Mucosa of rectum (tissue), 2 donors: ENCODE results near the gene PRSS58.

Experiments used
- H3K27ac ChIP-seq, 2 donors: one replicate each; pipeline ENCODE4 v1.7.0; 2013; ENCODE audit warnings: inconsistent platforms in 2 of 2, low read depth in 2 of 2, low read length in 2 of 2
- H3K27me3 ChIP-seq, 2 donors: one replicate each; pipeline ENCODE4 v1.7.0; 2013; ENCODE audit warnings: low read length in 2 of 2; ENCODE audit not compliant: control insufficient read depth in 2 of 2, insufficient read depth in 2 of 2
- H3K36me3 ChIP-seq, 2 donors: one replicate each; pipeline ENCODE4 v1.7.0; 2013; ENCODE audit warnings: low read length in 2 of 2; ENCODE audit not compliant: control insufficient read depth in 2 of 2, insufficient read depth in 2 of 2
- H3K4me1 ChIP-seq, 2 donors: one replicate each; pipeline ENCODE4 v1.7.0; 2013; ENCODE audit warnings: low read length in 2 of 2, mild to moderate bottlenecking in 1 of 2; ENCODE audit not compliant: control insufficient read depth in 2 of 2, insufficient read depth in 2 of 2
- H3K4me3 ChIP-seq, 2 donors: one replicate each; pipeline ENCODE4 v1.7.0; 2013; ENCODE audit warnings: low read length in 2 of 2
- H3K9ac ChIP-seq, 2 donors: one replicate each; pipeline ENCODE4 v1.7.0; 2013; ENCODE audit warnings: low read length in 2 of 2, low read depth in 1 of 2, mild to moderate bottlenecking in 1 of 2
- H3K9me3 ChIP-seq, 2 donors: one replicate each; pipeline ENCODE4 v1.7.0; 2013; ENCODE audit warnings: low read length in 2 of 2; ENCODE audit not compliant: control insufficient read depth in 2 of 2
- donor health status: healthy.
- donor health status: Normal muscosa, but diverticular disease.

PRSS58 gene

GRCh38 chr7:142279601-142280000, 21.7 kb upstream of the PRSS58 start:
- Histone ChIP-seq H3K4me3 (no peak overlapping the region), H3K9me3 (no peaks in the 10 kb centered on the region), H3K27ac (no peak overlapping the region), H3K9ac (no peak overlapping the region), H3K27me3 (no peaks in the 10 kb centered on the region), H3K36me3 (no peaks in the 10 kb centered on the region), H3K4me1 (no peaks in the 10 kb centered on the region)

GRCh38 chr7:142275028-142275427, 17.2 kb upstream of the PRSS58 start:
- Histone ChIP-seq H3K9ac (no peak overlapping the region), H3K4me1 (no peaks in the 10 kb centered on the region), H3K36me3 (no peaks in the 10 kb centered on the region), H3K9me3 (no peaks in the 10 kb centered on the region), H3K27me3 (no peaks in the 10 kb centered on the region), H3K27ac (no peak overlapping the region), H3K4me3 (no peak overlapping the region)

GRCh38 chr7:142272841-142273240, 15.0 kb upstream of the PRSS58 start:
- Histone ChIP-seq H3K36me3 (no peaks in the 10 kb centered on the region), H3K27ac (no peak overlapping the region), H3K9ac (no peak overlapping the region), H3K4me3 (no peak overlapping the region), H3K4me1 (no peaks in the 10 kb centered on the region), H3K27me3 (no peaks in the 10 kb centered on the region), H3K9me3 (no peaks in the 10 kb centered on the region)

GRCh38 chr7:142263598-142264380, 5.9 kb upstream of the PRSS58 start:
- Histone ChIP-seq H3K4me1 (no peaks in the 10 kb centered on the region), H3K36me3 (no peaks in the 10 kb centered on the region), H3K9ac (no peak overlapping the region), H3K27ac (no peak overlapping the region), H3K9me3 (no peaks in the 10 kb centered on the region), H3K4me3 (no peak overlapping the region), H3K27me3 (no peaks in the 10 kb centered on the region)

GRCh38 chr7:142250705-142251104, 7.2 kb downstream of the PRSS58 start:
- Histone ChIP-seq H3K27me3 (no peaks in the 10 kb centered on the region), H3K36me3 (no peaks in the 10 kb centered on the region), H3K4me1 (no peaks in the 10 kb centered on the region), H3K4me3 (no peak overlapping the region), H3K9me3 (no peaks in the 10 kb centered on the region), H3K27ac (no peak overlapping the region), H3K9ac (no peak overlapping the region)

GRCh38 chr7:142249918-142250317, 7.9 kb downstream of the PRSS58 start:
- Histone ChIP-seq H3K27ac (no peak overlapping the region), H3K36me3 (no peaks in the 10 kb centered on the region), H3K4me1 (no peaks in the 10 kb centered on the region), H3K9ac (no peak overlapping the region), H3K9me3 (no peaks in the 10 kb centered on the region), H3K27me3 (no peaks in the 10 kb centered on the region), H3K4me3 (no peak overlapping the region)

GRCh38 chr7:142248166-142249160, 9.4 kb downstream of the PRSS58 start:
- Histone ChIP-seq H3K9me3 (no peaks in the 10 kb centered on the region), H3K4me3 (no peak overlapping the region), H3K4me1 (no peaks in the 10 kb centered on the region), H3K27ac (no peak overlapping the region), H3K36me3 (no peaks in the 10 kb centered on the region), H3K27me3 (no peaks in the 10 kb centered on the region), H3K9ac (no peak overlapping the region)

GRCh38 chr7:142243823-142244222, 14.0 kb downstream of the PRSS58 start:
- no peaks in the 10 kb centered on the region for H3K9me3 ChIP-seq
- no peaks in the 10 kb centered on the region for H3K27me3 ChIP-seq
- H3K36me3 ChIP-seq: no peaks in the 10 kb centered on the region
- H3K27ac ChIP-seq: no peak overlapping the region
- no peak overlapping the region for H3K9ac ChIP-seq
- H3K4me1 ChIP-seq: no peaks in the 10 kb centered on the region
- H3K4me3 ChIP-seq: no peak overlapping the region

- no peaks in the 10 kb centered on the region for H3K27me3 ChIP-seq
- no peak overlapping the region for H3K4me3 ChIP-seq
- no peaks in the 10 kb centered on the region for H3K36me3 ChIP-seq
- no peak overlapping the region for H3K27ac ChIP-seq
- H3K9ac ChIP-seq: no peak overlapping the region
- H3K9me3 ChIP-seq: no peaks in the 10 kb centered on the region
- no peaks in the 10 kb centered on the region for H3K4me1 ChIP-seq
Measured at GRCh38 chr7:142240546-142240945, 17.3 kb downstream of the PRSS58 start.

GRCh38 chr7:142231716-142232115, 26.1 kb downstream of the PRSS58 start:
- H3K9me3 ChIP-seq: no peaks in the 10 kb centered on the region
- H3K27ac ChIP-seq: no peak overlapping the region
- H3K36me3 ChIP-seq: no peaks in the 10 kb centered on the region
- H3K9ac ChIP-seq: no peak overlapping the region
- no peaks in the 10 kb centered on the region for H3K27me3 ChIP-seq
- no peak overlapping the region for H3K4me3 ChIP-seq
- H3K4me1 ChIP-seq: no peaks in the 10 kb centered on the region
